SK-N-SH (cell line): Measurements from ENCODE around the gene COLEC11. TPM values are rescaled to one million over a fixed set of nuclear protein-coding genes. Genes with fewer than 3 reads are reported as not detected.

Source experiments
- CTCF ChIA-PET: fragments of 300-600, 350-600 bp; formaldehyde crosslinking; extraction: SDS; loops from one replicate; lab custom pipeline; 2021; lab: Yijun Ruan, JAX
- POLR2A ChIA-PET: fragments of 350-600 bp; sonication (Branson Sonifier 250); formaldehyde crosslinking; extraction: SDS; loops from one replicate; lab custom pipeline; 2020; ENCODE audit warnings: antibody characterized with exemption, inconsistent platforms; lab: Yijun Ruan, JAX
- DNase-seq: peaks from one replicate; pipeline ENCODE4 v3.0.0; 2012
- H2AFZ ChIP-seq: fragments of 200-600 bp; sonication (generic); 2 replicates; pipeline ENCODE4 v1.8.1; 2016; ENCODE audit warnings: antibody characterized with exemption, mild to moderate bottlenecking, low read depth
- H3F3A ChIP-seq: fragments of 200-600 bp; sonication (generic); replicated peaks from 2 replicates; pipeline ENCODE3; 2016; ENCODE audit warnings: antibody characterized with exemption, mild to moderate bottlenecking; ENCODE audit not compliant: insufficient read depth
- H3K27ac ChIP-seq, 2 experiments: fragments of 200-500 bp in 1 of 2; fragments of 200-600 bp in 1 of 2; sonication (Bioruptor generic) in 1 of 2; sonication (generic), shearing (Covaris generic) in 1 of 2; 2 replicates each; pipeline versions ENCODE4 v1.5.1 to v1.6.1; 2014 to 2016; ENCODE audit warnings: low read depth in 2 of 2, inconsistent platforms in 1 of 2, low read length in 1 of 2, mild to moderate bottlenecking in 1 of 2, mixed read lengths in 1 of 2
- H3K27me3 ChIP-seq: fragments of 200-600 bp; sonication (generic), shearing (Covaris generic); 2 replicates; pipeline ENCODE4 v1.6.1; 2016; ENCODE audit warnings: mixed run types; ENCODE audit not compliant: insufficient read depth
- H3K36me3 ChIP-seq, 2 experiments: fragments of 200-500 bp in 1 of 2; fragments of 200-600 bp in 1 of 2; sonication (Bioruptor generic) in 1 of 2; sonication (generic) in 1 of 2; replicated peaks in 1 of 2; 2 replicates each; pipeline versions ENCODE3 to v1.5.1; 2014 to 2016; ENCODE audit warnings: low read length in 1 of 2, mild to moderate bottlenecking in 1 of 2; ENCODE audit not compliant: insufficient read depth in 2 of 2, control insufficient read depth in 1 of 2
- H3K4me1 ChIP-seq, 2 experiments: fragments of 200-500 bp in 1 of 2; fragments of 200-600 bp in 1 of 2; sonication (Bioruptor generic) in 1 of 2; sonication (generic), shearing (Covaris generic) in 1 of 2; 2 replicates each; pipeline versions ENCODE4 v1.5.1 to v1.6.1; 2014 to 2016; ENCODE audit warnings: low read depth in 1 of 2, low read length in 1 of 2, mixed run types in 1 of 2; ENCODE audit not compliant: insufficient read depth in 2 of 2, control insufficient read depth in 1 of 2
- H3K4me2 ChIP-seq: fragments of 200-600 bp; sonication (generic), shearing (Covaris generic); 2 replicates; pipeline ENCODE4 v1.6.1; 2017; ENCODE audit warnings: mixed run types
- H3K4me3 ChIP-seq, 2 experiments: fragments of 200-500 bp in 1 of 2; fragments of 200-600 bp in 1 of 2; sonication (Bioruptor generic) in 1 of 2; sonication (generic), shearing (Covaris generic) in 1 of 2; 2 replicates each; pipeline versions ENCODE4 v1.5.1 to v1.8.1; 2014 to 2016; ENCODE audit warnings: low read depth in 2 of 2, inconsistent platforms in 1 of 2, low read length in 1 of 2, mild to moderate bottlenecking in 1 of 2, mixed read lengths in 1 of 2, moderate library complexity in 1 of 2
- H3K79me2 ChIP-seq: fragments of 200-600 bp; sonication (generic); 2 replicates; pipeline ENCODE4 v1.8.1; 2017; ENCODE audit warnings: mild to moderate bottlenecking; ENCODE audit not compliant: insufficient read depth
- H3K9ac ChIP-seq: fragments of 200-600 bp; sonication (generic); 2 replicates; pipeline ENCODE4 v1.6.1; 2017; ENCODE audit warnings: mixed run types
- H3K9me2 ChIP-seq: fragments of 200-600 bp; sonication (generic); 2 replicates; pipeline ENCODE4 v1.6.1; 2017; ENCODE audit warnings: mixed run types
- H3K9me3 ChIP-seq: fragments of 200-600 bp; sonication (generic); 2 replicates; pipeline ENCODE4 v1.6.1; 2017; ENCODE audit warnings: mixed run types, mild to moderate bottlenecking, moderate library complexity
- H4K20me1 ChIP-seq: fragments of 200-600 bp; sonication (generic); 2 replicates; pipeline ENCODE4 v1.6.1; 2017; ENCODE audit warnings: mild to moderate bottlenecking, mixed run types; ENCODE audit not compliant: insufficient read depth
- ELF1 ChIP-seq: IDR thresholded peaks from 2 replicates; pipeline ENCODE4 v1.4.0; 2012
- FOXJ3 ChIP-seq: sonication (generic); formaldehyde crosslinking; IDR thresholded peaks from 2 replicates; pipeline ENCODE4 v1.5.1; 2020; ENCODE audit warnings: mild to moderate bottlenecking, missing genetic modification reagents
- GATA2 ChIP-seq: sonication (generic); formaldehyde crosslinking; IDR thresholded peaks from 2 replicates; pipeline ENCODE4 v1.5.0; 2020; ENCODE audit warnings: mild to moderate bottlenecking, missing genetic modification reagents
- MEF2A ChIP-seq: IDR thresholded peaks from 2 replicates; pipeline ENCODE4 v1.4.0; 2012; ENCODE audit warnings: low read depth, borderline replicate concordance
- MXI1 ChIP-seq: IDR thresholded peaks from 2 replicates; pipeline ENCODE4 v1.6.1; 2012; ENCODE audit warnings: mild to moderate bottlenecking, low read depth, low read length, improper control_type of control experiment
- NFIC ChIP-seq: IDR thresholded peaks from 2 replicates; pipeline ENCODE4 v1.4.0; 2012; ENCODE audit warnings: borderline replicate concordance
- POLR2AphosphoS5 ChIP-seq: IDR thresholded peaks from 2 replicates; pipeline ENCODE4 v1.6.1; 2012; ENCODE audit warnings: low read depth, low read length
- RXRA ChIP-seq: IDR thresholded peaks from 2 replicates; pipeline ENCODE4 v1.4.0; 2012; ENCODE audit warnings: low read depth, mild to moderate bottlenecking, borderline replicate concordance
- SIN3A ChIP-seq: IDR thresholded peaks from 2 replicates; pipeline ENCODE4 v1.6.1; 2012; ENCODE audit warnings: low read depth, mild to moderate bottlenecking, low read length, moderate library complexity, borderline replicate concordance
- TCF12 ChIP-seq: IDR thresholded peaks from 2 replicates; pipeline ENCODE4 v1.4.0; 2012
- USF1 ChIP-seq: IDR thresholded peaks from 2 replicates; pipeline ENCODE4 v1.4.0; 2012; ENCODE audit warnings: low read depth, borderline replicate concordance
- USF2 ChIP-seq: fragments of 150-350 bp; IDR thresholded peaks from 2 replicates; pipeline ENCODE4 v1.6.1; 2017; ENCODE audit warnings: antibody characterized with exemption, low read length, low read depth, borderline replicate concordance
- WGBS: methylation state at CpG from one replicate; pipeline ENCODE4 v1.1.6; 2017; ENCODE audit warnings: low lambda C conversion rate; 5-methylcytosine and 5-hydroxymethylcytosine counted together
- polyA plus RNA-seq, 3 experiments: library from polyadenylated mRNA; depleted of rRNA; stranded (reverse); fragments of >200 nt; gene quantifications; 2 replicates each; pipeline ENCODE4 v1.2.3, GENCODE V29; 2012

COLEC11 gene
- polyA plus RNA-seq, 1 of the 3 experiments (the other 2 are of a cell fraction) = 8.7 TPM

- TF ChIP-seq USF2 (no peak), SIN3A (no peak), USF1 (no peak), POLR2AphosphoS5 (no peak), TCF12 (no peak), RXRA (no peak), MXI1 (no peak), MEF2A (no peak), ELF1 (no peak), NFIC (no peak), FOXJ3 (CRISPR knock-in tag) (no peak)
These were observed 84.3 kb downstream of the COLEC11 start (continued) for GRCh38 chr2:3679180-3679579.

- 38% methylated on average over 20 of the region's 23 CpGs for WGBS
These were observed 84.9 kb downstream of the COLEC11 start for GRCh38 chr2:3679616-3680393.

GRCh38 chr2:3680548-3681345 is 85.8 kb downstream of the COLEC11 start:
- no peak for TF ChIP-seq ELF1
- H3K9me2 ChIP-seq = no peaks in the 10 kb centered on the region
- peaks cover 0 to 13% of the 10 kb centered on the region in 2 experiments; a peak in 1 of 4 replicates for H3K4me1 ChIP-seq
- no peak overlapping the region for H3K4me3 ChIP-seq
- H2AFZ ChIP-seq = no peak overlapping the region
- H3K4me2 ChIP-seq = no peak overlapping the region
- H4K20me1 ChIP-seq = no peaks in the 10 kb centered on the region
- H3K9me3 ChIP-seq = no peaks in the 10 kb centered on the region
- CTCF ChIA-PET = no interaction called here
- WGBS = 60% methylated on average over 18 of the region's 18 CpGs
- no peaks in the 10 kb centered on the region for H3F3A ChIP-seq
- no peaks in the 10 kb centered on the region for H3K79me2 ChIP-seq
- POLR2A ChIA-PET = no interaction called here
- H3K36me3 ChIP-seq = no peaks in the 10 kb centered on the region
- DNase-seq = no peak
- H3K9ac ChIP-seq = no peak overlapping the region
- no peak overlapping the region for H3K27ac ChIP-seq
- no peaks in the 10 kb centered on the region; the same call in 1 of the 2 replicates for H3K27me3 ChIP-seq

More at GRCh38 chr2:3679616-3680393, 84.9 kb downstream of the COLEC11 start:
- no peaks in the 10 kb centered on the region for H3K9me2 ChIP-seq
- no peaks in the 10 kb centered on the region; the same call in 1 of the 2 replicates for H3K27me3 ChIP-seq
- H3F3A ChIP-seq = no peaks in the 10 kb centered on the region
- H3K36me3 ChIP-seq = no peaks in the 10 kb centered on the region
- H3K4me3 ChIP-seq = no peak overlapping the region
- H3K79me2 ChIP-seq = no peaks in the 10 kb centered on the region
- H3K9ac ChIP-seq = no peak overlapping the region
- H4K20me1 ChIP-seq = no peaks in the 10 kb centered on the region
- H3K4me1 ChIP-seq = peaks cover 0 to 13% of the 10 kb centered on the region in 2 experiments; a peak in 1 of 4 replicates
- no peak overlapping the region for H2AFZ ChIP-seq
- TF ChIP-seq GATA2 (CRISPR knock-in tag) = peak; percentile 54; the same call in 1 of the 2 replicates
- no peak for TF ChIP-seq MEF2A
- TF ChIP-seq, all 33 proteins: peak for 1
- no peak for DNase-seq
- Histone ChIP-seq H3K9me3 (no peaks in the 10 kb centered on the region), H3K27ac (no peak overlapping the region), H3K4me2 (no peak overlapping the region)
- POLR2A ChIA-PET = no interaction called here
- CTCF ChIA-PET = interaction anchor here (0.9 to 2.7 kb wide), 3 partner anchors 12 to 128 kb away, joined by 3 to 9 read pairs (median 3); no protein-coding TSS in a partner anchor
